SK-N-SH (cell line): Measurements from ENCODE around the gene SLC18A2.

Experiments used
- CTCF ChIP-seq: fragments of 200-600 bp; sonication (generic); IDR thresholded peaks from 2 replicates; pipeline ENCODE4 v1.6.1; 2017; ENCODE audit warnings: antibody characterized with exemption, mild to moderate bottlenecking, moderate library complexity
- NRF1 ChIP-seq: IDR thresholded peaks from 2 replicates; pipeline ENCODE4 v1.6.1; 2012; ENCODE audit warnings: low read depth, mild to moderate bottlenecking, low read length
- USF2 ChIP-seq: fragments of 150-350 bp; IDR thresholded peaks from 2 replicates; pipeline ENCODE4 v1.6.1; 2017; ENCODE audit warnings: antibody characterized with exemption, low read length, low read depth, borderline replicate concordance
- TF ChIP-seq, protein P1 (sequence below): IDR thresholded peaks from 2 replicates; pipeline ENCODE4 v1.4.0; 2012; ENCODE audit warnings: low read depth, borderline replicate concordance

DNA sequence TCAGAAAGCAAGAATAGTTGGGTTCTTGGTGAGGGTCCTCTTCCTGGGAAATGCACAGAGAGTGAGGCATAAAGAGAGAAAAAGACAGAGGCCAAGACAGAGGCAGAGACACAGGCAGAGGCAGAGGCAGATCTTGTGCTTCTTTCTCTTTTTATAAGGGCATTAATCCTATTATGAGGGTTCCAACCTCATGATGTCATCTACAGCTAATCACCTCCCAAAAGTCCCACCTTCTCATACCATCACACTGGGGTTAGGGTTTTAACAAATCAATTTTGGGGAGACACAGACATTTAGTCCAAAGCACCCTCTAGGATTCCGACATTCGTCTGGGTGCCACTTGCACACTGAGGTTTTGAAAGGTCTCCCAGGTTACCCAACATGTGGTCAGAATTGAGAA lies 25.8 kb upstream of the SLC18A2 start:
- no peak for TF ChIP-seq NRF1
- TF ChIP-seq, protein P1, sequence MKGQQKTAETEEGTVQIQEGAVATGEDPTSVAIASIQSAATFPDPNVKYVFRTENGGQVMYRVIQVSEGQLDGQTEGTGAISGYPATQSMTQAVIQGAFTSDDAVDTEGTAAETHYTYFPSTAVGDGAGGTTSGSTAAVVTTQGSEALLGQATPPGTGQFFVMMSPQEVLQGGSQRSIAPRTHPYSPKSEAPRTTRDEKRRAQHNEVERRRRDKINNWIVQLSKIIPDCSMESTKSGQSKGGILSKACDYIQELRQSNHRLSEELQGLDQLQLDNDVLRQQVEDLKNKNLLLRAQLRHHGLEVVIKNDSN, result no peak
- no peak for TF ChIP-seq USF2
- TF ChIP-seq CTCF, result no peak
